Trophoblast cell (in vitro differentiated cells and primary cell): ENCODE measurements around the gene NFKBIL1.
A peak's percentile ranks its signal among the peaks of the same experiment; 100 is the strongest.

ENCODE experiments used
- DNase-seq, 2 donors: peaks; one replicate each; pipeline ENCODE4 v3.0.0-alpha.2; 2016
- H2AFZ ChIP-seq: 2 replicates; pipeline ENCODE4 v1.6.1; 2013; ENCODE audit warnings: low read length, moderate library complexity, mild to moderate bottlenecking; ENCODE audit not compliant: insufficient read depth, poor library complexity
- H2AK5ac ChIP-seq: 2 replicates; pipeline ENCODE4 v1.6.1; 2013; ENCODE audit warnings: mild to moderate bottlenecking, low read length
- H2BK120ac ChIP-seq: 2 replicates; pipeline ENCODE4 v1.6.1; 2013; ENCODE audit warnings: low read length, mild to moderate bottlenecking, moderate library complexity; ENCODE audit not compliant: insufficient read depth, poor library complexity
- H2BK12ac ChIP-seq: 2 replicates; pipeline ENCODE4 v1.6.1; 2013; ENCODE audit warnings: mild to moderate bottlenecking, low read length, moderate library complexity
- H2BK5ac ChIP-seq: 2 replicates; pipeline ENCODE4 v1.6.1; 2013; ENCODE audit warnings: low read length, low read depth, moderate library complexity, mild to moderate bottlenecking; ENCODE audit not compliant: poor library complexity
- H3K14ac ChIP-seq: 2 replicates; pipeline ENCODE4 v1.6.1; 2013; ENCODE audit warnings: mild to moderate bottlenecking, low read length
- H3K18ac ChIP-seq: 2 replicates; pipeline ENCODE4 v1.6.1; 2013; ENCODE audit warnings: mild to moderate bottlenecking, low read length
- H3K23ac ChIP-seq: 2 replicates; pipeline ENCODE4 v1.6.1; 2013; ENCODE audit warnings: low read length
- H3K27ac ChIP-seq: 2 replicates; pipeline ENCODE4 v1.5.1; 2013; ENCODE audit warnings: low read depth, mild to moderate bottlenecking, inconsistent platforms, low read length, moderate library complexity
- H3K27me3 ChIP-seq: 2 replicates; pipeline ENCODE4 v1.6.1; 2013; ENCODE audit warnings: inconsistent platforms, mild to moderate bottlenecking, low read length, moderate library complexity; ENCODE audit not compliant: insufficient read depth
- H3K36me3 ChIP-seq, 2 experiments: 1 replicate in 1 of 2; 2 replicates in 1 of 2; pipeline ENCODE4 v1.6.1; 2013; ENCODE audit warnings: low read length in 2 of 2, mild to moderate bottlenecking in 2 of 2, moderate library complexity in 1 of 2; ENCODE audit not compliant: insufficient read depth in 2 of 2, control insufficient read depth in 1 of 2
- H3K4ac ChIP-seq: 2 replicates; pipeline ENCODE4 v1.6.1; 2013; ENCODE audit warnings: low read depth, mild to moderate bottlenecking, low read length, moderate library complexity
- H3K4me1 ChIP-seq, 2 experiments: 1 replicate in 1 of 2; 2 replicates in 1 of 2; pipeline ENCODE4 v1.6.1; 2013; ENCODE audit warnings: low read length in 2 of 2, mild to moderate bottlenecking in 2 of 2, moderate library complexity in 1 of 2; ENCODE audit not compliant: insufficient read depth in 2 of 2, control insufficient read depth in 1 of 2
- H3K4me2 ChIP-seq: 2 replicates; pipeline ENCODE4 v1.6.1; 2013; ENCODE audit warnings: inconsistent platforms, mild to moderate bottlenecking, low read length, moderate library complexity
- H3K4me3 ChIP-seq: 2 replicates; pipeline ENCODE4 v1.5.1; 2013; ENCODE audit warnings: mild to moderate bottlenecking, low read depth, low read length, inconsistent platforms
- H3K79me1 ChIP-seq: one replicate; pipeline ENCODE4 v1.6.1; 2013; ENCODE audit warnings: low read length
- H3K79me2 ChIP-seq: 2 replicates; pipeline ENCODE4 v1.6.1; 2013; ENCODE audit warnings: low read length, mild to moderate bottlenecking; ENCODE audit not compliant: control insufficient read depth, insufficient read depth, poor library complexity
- H3K9ac ChIP-seq: 2 replicates; pipeline ENCODE4 v1.6.1; 2013; ENCODE audit warnings: mild to moderate bottlenecking, low read length
- H3K9me3 ChIP-seq: 2 replicates; pipeline ENCODE4 v1.6.1; 2013; ENCODE audit warnings: low read depth, mild to moderate bottlenecking, control low read depth, inconsistent platforms, low read length; ENCODE audit not compliant: insufficient read depth
- H4K12ac ChIP-seq: 2 replicates; pipeline ENCODE4 v1.6.1; 2013; ENCODE audit warnings: low read depth, mild to moderate bottlenecking, low read length, moderate library complexity
- H4K8ac ChIP-seq: 2 replicates; pipeline ENCODE4 v1.6.1; 2013; ENCODE audit warnings: low read depth, mild to moderate bottlenecking, low read length, moderate library complexity
- H4K91ac ChIP-seq: one replicate; pipeline ENCODE4 v1.6.1; 2013; ENCODE audit warnings: low read depth, mild to moderate bottlenecking, low read length, moderate library complexity
- WGBS: extraction: QIAGEN DNeasy Blood & Tissue Kit; methylation state at CpG from one replicate; pipeline ENCODE4 v1.1.7; 2013; ENCODE audit warnings: missing lambda C conversion rate; ENCODE audit not compliant: insufficient read length, insufficient coverage; ENCODE audit errors: extremely low coverage; 5-methylcytosine and 5-hydroxymethylcytosine counted together

NFKBIL1 gene

GRCh38 chr6:31574106-31575061 is 27.0 kb downstream of the NFKBIL1 start:
- peak overlapping the region; percentile 26 for H2BK5ac ChIP-seq
- peak overlapping the region; percentile 5 for H3K27ac ChIP-seq
- H3K79me2 ChIP-seq: no peaks in the 10 kb centered on the region
- H3K18ac ChIP-seq: peak overlapping the region; percentile 49
- no CpG with 5 or more reads among the region's 14 CpGs for WGBS
- no peak overlapping the region for H3K23ac ChIP-seq
- H3K9me3 ChIP-seq: no peaks in the 10 kb centered on the region
- H3K79me1 ChIP-seq: peaks cover 44% of the 10 kb centered on the region
- no peaks in the 10 kb centered on the region for H3K27me3 ChIP-seq
- no peak overlapping the region for H4K12ac ChIP-seq
- DNase-seq: no peak
- H3K4me1 ChIP-seq: peaks cover 46 to 55% of the 10 kb centered on the region in 2 experiments
- H3K14ac ChIP-seq: peak overlapping the region; percentile 58
- peak overlapping the region; percentile 23 for H3K4ac ChIP-seq
- H3K36me3 ChIP-seq: no peaks in the 10 kb centered on the region
- H4K91ac ChIP-seq: peak overlapping the region; percentile 22
- peak overlapping the region; percentile 80 for H2AFZ ChIP-seq
- no peak overlapping the region for H3K9ac ChIP-seq
- no peak overlapping the region for H3K4me3 ChIP-seq
- no peak overlapping the region for H3K4me2 ChIP-seq
- H2BK120ac ChIP-seq: peak overlapping the region; percentile 61
- peak overlapping the region; percentile 64 for H4K8ac ChIP-seq
- H2AK5ac ChIP-seq: peak overlapping the region; percentile 75
- peak overlapping the region; percentile 96 for H2BK12ac ChIP-seq

GRCh38 chr6:31575335-31575901 is 28.0 kb downstream of the NFKBIL1 start, which contains the start of gene TNF:
Gene TNF (plus strand): TSS chr6:31575565. CDS start chr6:31575742, 177 bp downstream.
- H3K9ac ChIP-seq: no peak within 1 kb of the TSS
- peaks cover 44% of the 10 kb centered on the region for H3K79me1 ChIP-seq
- DNase-seq: peak; percentile 26 to 56
- no peaks in the 10 kb centered on the region for H3K27me3 ChIP-seq
- H4K8ac ChIP-seq: peak within 1 kb of the TSS; percentile 32
- no peak within 1 kb of the TSS for H3K4me3 ChIP-seq
- peak within 1 kb of the TSS; percentile 80 for H2AFZ ChIP-seq
- H3K14ac ChIP-seq: peak within 1 kb of the TSS; percentile 58
- no CpG with 5 or more reads among the region's 19 CpGs for WGBS
- peak within 1 kb of the TSS; percentile 23 for H3K4ac ChIP-seq
- H3K4me2 ChIP-seq: peak within 1 kb of the TSS; percentile 33
- no peaks in the 10 kb centered on the region for H3K36me3 ChIP-seq
- peaks cover 48 to 60% of the 10 kb centered on the region in 2 experiments for H3K4me1 ChIP-seq
- peak within 1 kb of the TSS; percentile 38 for H2BK5ac ChIP-seq
- H2BK120ac ChIP-seq: peak within 1 kb of the TSS; percentile 61
- H3K79me2 ChIP-seq: no peaks in the 10 kb centered on the region
- no peak within 1 kb of the TSS for H4K12ac ChIP-seq
- H3K9me3 ChIP-seq: no peaks in the 10 kb centered on the region
- H4K91ac ChIP-seq: peak within 1 kb of the TSS; percentile 75
- peak within 1 kb of the TSS; percentile 96 for H2BK12ac ChIP-seq
- H3K18ac ChIP-seq: peak within 1 kb of the TSS; percentile 5
- H3K23ac ChIP-seq: no peak within 1 kb of the TSS
- H2AK5ac ChIP-seq: peak within 1 kb of the TSS; percentile 75
- H3K27ac ChIP-seq: peak within 1 kb of the TSS; percentile 23

GRCh38 chr6:31575952-31576685 is 28.7 kb downstream of the NFKBIL1 start:
- Histone ChIP-seq H3K4me1 (peaks cover 51 to 63% of the 10 kb centered on the region in 2 experiments), H3K4me3 (no peak overlapping the region), H3K4me2 (peak overlapping the region; percentile 20), H3K27ac (peak overlapping the region; percentile 23), H4K8ac (no peak overlapping the region), H2BK120ac (peak overlapping the region; percentile 65), H3K9me3 (no peaks in the 10 kb centered on the region), H2AFZ (no peak overlapping the region), H3K14ac (peak overlapping the region; percentile 9), H3K23ac (no peak overlapping the region), H2BK5ac (peak overlapping the region; percentile 38), H3K36me3 (no peaks in the 10 kb centered on the region), H3K18ac (peak overlapping the region; percentile 5), H2BK12ac (peak overlapping the region; percentile 96), H4K12ac (no peak overlapping the region), H3K79me1 (peaks cover 50% of the 10 kb centered on the region), H3K4ac (no peak overlapping the region), H3K9ac (no peak overlapping the region), H3K27me3 (no peaks in the 10 kb centered on the region), H3K79me2 (peaks cover 4% of the 10 kb centered on the region), H4K91ac (peak overlapping the region; percentile 75), H2AK5ac (peak overlapping the region; percentile 3)
- WGBS: 100% methylated on average over 4 of the region's 8 CpGs
- no peak for DNase-seq
